ENCODE data around the gene E2F8.

Gene E2F8

DNA sequence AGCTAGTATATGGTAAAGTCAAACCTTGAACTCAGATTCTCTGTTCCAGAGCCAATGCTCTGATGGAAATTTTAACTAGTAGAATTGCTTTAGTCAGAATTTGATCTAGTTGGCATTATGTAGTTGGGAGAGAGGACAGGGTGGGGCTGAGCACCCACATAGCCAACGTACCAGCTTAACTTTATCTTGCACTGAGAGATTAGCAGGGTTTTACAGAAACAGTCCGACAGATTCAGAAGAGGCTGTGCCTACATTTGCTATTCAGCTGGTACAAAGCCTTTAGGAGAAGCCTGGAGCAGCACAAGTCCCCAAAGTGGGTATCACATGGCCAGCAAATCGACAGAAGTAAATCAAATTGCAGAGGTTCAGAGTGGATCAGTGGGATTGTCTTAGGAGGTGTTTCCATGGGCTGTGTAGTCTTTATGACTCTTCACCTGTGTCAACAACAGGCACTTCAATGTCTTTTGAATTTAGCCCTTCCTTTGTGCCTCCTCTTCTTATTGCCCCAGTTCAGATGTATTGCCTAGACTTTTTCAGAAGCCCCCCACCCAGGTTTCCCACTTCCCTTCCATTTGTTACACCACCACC lies 31.7 kb downstream of the E2F8 start:
- TF ChIP-seq, protein P1, sequence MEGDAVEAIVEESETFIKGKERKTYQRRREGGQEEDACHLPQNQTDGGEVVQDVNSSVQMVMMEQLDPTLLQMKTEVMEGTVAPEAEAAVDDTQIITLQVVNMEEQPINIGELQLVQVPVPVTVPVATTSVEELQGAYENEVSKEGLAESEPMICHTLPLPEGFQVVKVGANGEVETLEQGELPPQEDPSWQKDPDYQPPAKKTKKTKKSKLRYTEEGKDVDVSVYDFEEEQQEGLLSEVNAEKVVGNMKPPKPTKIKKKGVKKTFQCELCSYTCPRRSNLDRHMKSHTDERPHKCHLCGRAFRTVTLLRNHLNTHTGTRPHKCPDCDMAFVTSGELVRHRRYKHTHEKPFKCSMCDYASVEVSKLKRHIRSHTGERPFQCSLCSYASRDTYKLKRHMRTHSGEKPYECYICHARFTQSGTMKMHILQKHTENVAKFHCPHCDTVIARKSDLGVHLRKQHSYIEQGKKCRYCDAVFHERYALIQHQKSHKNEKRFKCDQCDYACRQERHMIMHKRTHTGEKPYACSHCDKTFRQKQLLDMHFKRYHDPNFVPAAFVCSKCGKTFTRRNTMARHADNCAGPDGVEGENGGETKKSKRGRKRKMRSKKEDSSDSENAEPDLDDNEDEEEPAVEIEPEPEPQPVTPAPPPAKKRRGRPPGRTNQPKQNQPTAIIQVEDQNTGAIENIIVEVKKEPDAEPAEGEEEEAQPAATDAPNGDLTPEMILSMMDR (IDR thresholded peaks at IDR 0.05; ENCODE audit: control insufficient read depth, extremely low read depth, insufficient read depth) = no peak
- no peak for DNase-seq (ENCODE audit: low read depth)
- no peak overlapping the region for H3K4me3 ChIP-seq (ENCODE audit: low read depth, low read length)

DNA sequence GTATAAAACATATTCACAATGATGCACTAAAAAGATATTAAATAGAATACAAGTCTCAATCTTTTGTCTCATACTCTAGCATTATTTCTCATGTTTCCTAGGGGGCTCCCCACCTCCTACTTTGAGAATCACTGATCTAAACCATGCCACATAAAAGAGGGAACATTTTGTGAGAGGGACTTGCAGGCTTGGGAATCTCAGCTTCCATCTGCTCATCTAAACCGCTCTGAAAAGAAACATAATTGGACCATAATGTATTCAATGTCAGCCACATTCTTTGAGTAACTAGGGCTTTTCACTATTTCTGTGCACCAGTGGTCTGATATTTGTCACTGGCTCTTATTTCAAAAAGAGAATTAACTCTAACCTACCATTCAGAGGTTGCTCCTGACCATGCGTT lies 32.6 kb downstream of the E2F8 start:
- H3K4me3 ChIP-seq (ENCODE audit: low read depth, low read length) = no peak overlapping the region
- TF ChIP-seq, protein P1 (IDR thresholded peaks at IDR 0.05; ENCODE audit: control insufficient read depth, extremely low read depth, insufficient read depth) = no peak
- DNase-seq (ENCODE audit: low read depth) = no peak

DNA sequence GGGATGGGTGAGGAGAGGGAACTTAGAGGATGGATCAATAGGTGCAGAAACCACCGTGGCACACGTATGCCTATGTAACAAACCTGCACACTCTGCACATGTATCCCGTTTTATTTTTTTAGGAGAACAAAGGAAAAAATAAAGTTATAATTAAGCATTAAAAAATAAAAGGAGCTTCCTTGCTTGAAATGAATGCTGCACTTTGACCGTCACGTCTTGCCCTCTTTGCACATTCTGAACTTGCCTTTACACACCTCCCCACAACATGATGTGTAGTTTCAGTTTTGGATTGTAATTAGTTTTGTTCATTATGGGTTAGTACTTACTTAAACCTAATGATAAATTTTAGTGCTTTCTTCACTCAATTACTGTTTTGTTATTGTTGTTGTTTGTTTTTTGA lies 35.9 kb downstream of the E2F8 start:
- TF ChIP-seq, protein P1 (IDR thresholded peaks at IDR 0.05; ENCODE audit: control insufficient read depth, extremely low read depth, insufficient read depth) = no peak
- no peak overlapping the region for H3K4me3 ChIP-seq (ENCODE audit: low read depth, low read length)
- no peak for DNase-seq (ENCODE audit: low read depth)

DNA sequence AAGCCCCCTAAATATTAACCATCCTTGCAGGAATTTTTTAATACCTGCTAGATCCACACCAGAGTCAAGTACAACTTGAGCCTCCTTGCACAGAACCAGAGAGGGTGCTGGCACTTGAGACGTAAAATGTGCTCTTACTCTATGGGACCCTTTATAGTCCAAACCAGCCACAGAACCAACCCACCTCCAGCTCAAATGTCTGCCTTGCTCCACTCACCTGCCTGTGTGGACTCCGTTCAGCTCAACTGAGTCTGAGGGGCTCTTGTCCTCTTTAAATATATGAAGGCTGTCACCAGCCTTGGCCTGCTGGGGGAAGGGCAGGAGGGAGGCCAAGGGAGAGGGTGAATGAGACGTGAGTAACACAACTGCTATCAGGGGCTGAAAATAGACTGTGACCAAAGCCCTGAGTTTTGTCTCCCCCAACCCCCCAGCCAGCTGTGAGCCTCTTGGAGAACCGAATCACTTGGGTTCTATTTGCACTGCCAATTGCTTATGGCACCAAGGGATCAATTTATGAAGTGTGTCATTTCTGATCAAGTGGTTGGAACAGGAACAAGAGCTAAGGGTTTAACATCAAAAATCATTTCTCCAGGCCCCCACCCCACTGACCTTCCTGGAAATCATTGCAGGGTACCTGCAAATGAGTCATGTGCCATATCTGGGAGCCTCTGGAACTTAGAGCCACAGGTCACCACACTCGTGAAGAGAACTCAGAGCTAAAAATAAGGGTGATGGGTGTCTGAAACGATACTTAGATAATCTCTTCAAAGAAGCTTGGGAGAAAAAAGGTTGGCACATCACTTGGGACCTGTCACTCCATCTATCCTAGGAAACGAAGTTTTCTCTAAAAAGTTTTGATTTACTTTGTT lies 38.8 kb downstream of the E2F8 start, which contains the start of gene CSRP3:
CSRP3 (minus strand) TSS at position 247 of the 869 bp plus-strand sequence. CDS start 9,535 bp downstream, outside the sequence.
- TF ChIP-seq, protein P1 (IDR thresholded peaks at IDR 0.05; ENCODE audit: control insufficient read depth, extremely low read depth, insufficient read depth) = no peak
- no peak for DNase-seq (ENCODE audit: low read depth)
- H3K4me3 ChIP-seq (ENCODE audit: low read depth, low read length) = no peak within 1 kb of the TSS

DNA sequence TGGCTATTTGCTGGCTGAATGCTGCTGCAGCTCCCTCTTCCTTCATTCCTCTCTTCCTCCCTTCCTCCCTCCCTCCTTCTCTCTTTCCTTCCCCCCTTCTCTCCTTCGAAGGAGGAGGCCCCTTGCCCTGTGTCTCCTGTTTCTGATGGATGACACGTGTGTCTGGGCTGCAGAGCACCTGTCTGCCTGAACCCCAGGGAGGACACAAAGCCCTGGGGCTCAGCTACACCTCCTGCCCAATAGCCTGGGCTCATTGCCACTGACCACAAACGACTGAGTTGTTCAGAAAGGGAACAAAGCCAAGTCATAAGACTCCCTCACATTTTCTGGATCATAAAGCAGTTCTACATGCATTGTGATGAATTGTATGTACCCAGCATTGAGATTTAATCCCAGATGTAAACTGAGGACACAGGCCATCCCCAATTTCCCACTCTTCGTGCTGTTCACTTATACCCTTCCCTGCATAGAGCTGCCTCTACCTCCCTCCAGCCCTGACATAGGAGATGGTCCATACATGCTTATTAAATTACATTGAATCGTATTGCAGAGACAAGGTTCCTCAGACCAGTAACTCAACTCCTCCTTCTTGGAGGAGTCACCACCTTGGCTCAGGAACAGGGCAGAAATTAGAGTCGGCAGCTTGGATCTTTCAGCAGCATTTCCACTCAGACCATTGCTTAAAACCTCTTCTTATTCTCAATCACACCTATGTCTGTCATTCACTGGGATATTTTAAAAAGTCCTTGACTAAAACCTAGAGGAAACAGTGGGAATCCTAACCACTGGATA lies 40.1 kb downstream of the E2F8 start:
- H3K4me3 ChIP-seq (ENCODE audit: low read depth, low read length) = no peak overlapping the region
- no peak for DNase-seq (ENCODE audit: low read depth)
- TF ChIP-seq, protein P1 (IDR thresholded peaks at IDR 0.05; ENCODE audit: control insufficient read depth, extremely low read depth, insufficient read depth) = no peak

DNA sequence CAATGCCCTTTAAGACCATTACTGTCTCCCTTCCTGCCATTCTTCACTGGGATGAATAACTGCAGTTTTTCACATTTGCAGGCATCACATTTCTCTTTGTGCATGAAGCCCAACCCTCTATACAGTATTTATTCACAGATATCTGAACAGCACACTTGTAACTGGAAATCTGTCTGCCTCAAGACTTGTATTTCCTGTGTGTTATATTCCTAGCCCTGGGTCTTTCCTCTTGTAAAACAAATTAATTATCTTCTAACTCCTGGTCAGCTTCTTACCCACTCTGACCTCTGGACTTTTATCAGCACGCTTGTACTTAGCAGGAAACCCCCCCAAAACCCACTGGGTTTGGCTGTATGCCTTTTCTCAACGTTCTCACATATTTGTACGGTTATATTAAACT lies 41.0 kb downstream of the E2F8 start:
- no peak for DNase-seq (ENCODE audit: low read depth)
- H3K4me3 ChIP-seq (ENCODE audit: low read depth, low read length) = no peak overlapping the region
- TF ChIP-seq, protein P1 (IDR thresholded peaks at IDR 0.05; ENCODE audit: control insufficient read depth, extremely low read depth, insufficient read depth) = no peak
